ENCODE data around the gene TTC27. TPM values are rescaled to one million over a fixed set of nuclear protein-coding genes. Genes with fewer than 3 reads are reported as not detected.

Gene TTC27
- total RNA-seq, 1 experiment from 2014 or later = 25.1 TPM

- no peak for TF ChIP-seq RORB (CRISPR knock-in tag; IDR thresholded peaks at IDR 0.05)
- no peak for TF ChIP-seq ERG (CRISPR knock-in tag; IDR thresholded peaks at IDR 0.05)
- no peak for TF ChIP-seq TP53 (CRISPR knock-in tag; IDR thresholded peaks at IDR 0.05)
- TF ChIP-seq ZNF281 (CRISPR knock-in tag; IDR thresholded peaks at IDR 0.05) = no peak
- TF ChIP-seq AR (CRISPR knock-in tag; IDR thresholded peaks at IDR 0.05) = no peak
- no peak for TF ChIP-seq MYBL2 (CRISPR knock-in tag; IDR thresholded peaks at IDR 0.05)
- TF ChIP-seq TEAD1 (CRISPR knock-in tag; IDR thresholded peaks at IDR 0.05) = no peak
- no peak for TF ChIP-seq RELA (CRISPR knock-in tag; IDR thresholded peaks at IDR 0.05; ENCODE audit: borderline replicate concordance)
- no peak for TF ChIP-seq ATF3 (CRISPR knock-in tag; conservative IDR thresholded peaks at IDR 0.05)
- no peak for TF ChIP-seq ZNF512 (CRISPR knock-in tag; IDR thresholded peaks at IDR 0.05; ENCODE audit: borderline replicate concordance)
- no peak for TF ChIP-seq ZNF317 (CRISPR knock-in tag; IDR thresholded peaks at IDR 0.05; ENCODE audit: borderline replicate concordance, low read depth)
- no peak for TF ChIP-seq IRF2 (CRISPR knock-in tag; IDR thresholded peaks at IDR 0.05; ENCODE audit: borderline replicate concordance, low read depth)
- TF ChIP-seq KAT7 (CRISPR knock-in tag; IDR thresholded peaks at IDR 0.05; ENCODE audit: borderline replicate concordance) = no peak
- TF ChIP-seq GABPB1 (CRISPR knock-in tag; IDR thresholded peaks at IDR 0.05) = no peak
Observed at GRCh38 chr2:32641180-32641579, 13.3 kb downstream of the TTC27 start (continued).

- Mint-ChIP-seq H3K27me3 (ENCODE audit: low read depth) (no peaks in the 10 kb centered on the region), H3K36me3 (peaks cover 25% of the 10 kb centered on the region), H3K9me3 (no peaks in the 10 kb centered on the region), H3K4me1 (no peaks in the 10 kb centered on the region), H3K27ac (no peak overlapping the region), H3K4me3 (no peak overlapping the region)
- ATAC-seq = no peak
- CTCF ChIA-PET = no interaction called here
- no peak for DNase-seq (ENCODE audit: low spot score)
- POLR2A ChIA-PET = no interaction called here
- TF ChIP-seq E2F4 (CRISPR knock-in tag; IDR thresholded peaks at IDR 0.05; ENCODE audit: borderline replicate concordance, low read depth) = no peak
- no peak for TF ChIP-seq USF1 (CRISPR knock-in tag; IDR thresholded peaks at IDR 0.05)
- no peak for TF ChIP-seq TP53 (CRISPR knock-in tag; IDR thresholded peaks at IDR 0.05)
- no peak for TF ChIP-seq PRDM15 (CRISPR knock-in tag; IDR thresholded peaks at IDR 0.05)
- TF ChIP-seq RELA (CRISPR knock-in tag; IDR thresholded peaks at IDR 0.05; ENCODE audit: borderline replicate concordance) = no peak
- TF ChIP-seq ZNF425 (CRISPR knock-in tag; conservative IDR thresholded peaks at IDR 0.05) = no peak
Observed at GRCh38 chr2:32647180-32647651, 19.4 kb downstream of the TTC27 start.

Data from WTC11 (cell line).